ENCODE measurements around the gene TBC1D22A. TPM values are rescaled to one million over a fixed set of nuclear protein-coding genes. Genes with fewer than 3 reads are reported as not detected.

TBC1D22A gene
- polyA plus RNA-seq, 1 donor from 2014 or later, result 9.3 TPM

DNA sequence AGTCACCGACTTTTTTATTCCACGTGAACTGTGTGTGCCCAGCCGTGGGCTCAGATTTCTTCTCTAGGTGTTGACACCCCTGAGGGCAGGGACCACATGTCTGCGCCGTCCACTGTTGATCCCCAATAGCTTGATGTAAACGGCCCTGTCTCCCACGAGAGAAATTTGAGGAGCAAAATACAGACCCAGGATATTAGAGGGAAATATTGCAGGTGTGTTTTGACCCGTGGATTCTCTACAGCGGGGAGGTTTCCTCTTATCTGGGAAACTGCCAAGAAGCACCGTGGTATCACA is 437.5 kb downstream of the TBC1D22A start:
- no peaks in the 10 kb centered on the region for H3K36me3 ChIP-seq (ENCODE audit: insufficient read depth, low read length)
- H3K9me3 ChIP-seq (ENCODE audit: low read length), result no peaks in the 10 kb centered on the region
- no peaks in the 10 kb centered on the region for H4K20me1 ChIP-seq (ENCODE audit: insufficient read depth)
- no peak for TF ChIP-seq TAF1 (IDR thresholded peaks at IDR 0.05; ENCODE audit: low read depth)
- TF ChIP-seq EP300 (conservative IDR thresholded peaks at IDR 0.05; ENCODE audit: poor library complexity, severe bottlenecking), result no peak
- no peak for TF ChIP-seq EZH2 (IDR thresholded peaks at IDR 0.05; ENCODE audit: borderline replicate concordance, insufficient read depth, low read length, poor library complexity, severe bottlenecking)
- TF ChIP-seq MXI1 (conservative IDR thresholded peaks at IDR 0.05; ENCODE audit: poor library complexity, severe bottlenecking), result no peak
- TF ChIP-seq POLR2AphosphoS5 (IDR thresholded peaks at IDR 0.05), result no peak
- no peak for TF ChIP-seq REST (IDR thresholded peaks at IDR 0.05; ENCODE audit: borderline replicate concordance)
- no peak for TF ChIP-seq RAD21 (conservative IDR thresholded peaks at IDR 0.05)
- TF ChIP-seq CTCF (IDR thresholded peaks at IDR 0.05; ENCODE audit: poor library complexity, severe bottlenecking), result no peak
- no peak for TF ChIP-seq SMC3 (conservative IDR thresholded peaks at IDR 0.05; ENCODE audit: poor library complexity)
- H3K4me2 ChIP-seq (ENCODE audit: low read length), result no peak overlapping the region
- H3K79me2 ChIP-seq (replicated peaks; ENCODE audit: insufficient read depth, low read length), result no peaks in the 10 kb centered on the region
- no peak overlapping the region for H3K27ac ChIP-seq (ENCODE audit: low read length)
- H3K9me2 ChIP-seq (ENCODE audit: insufficient read depth, low read length), result no peaks in the 10 kb centered on the region
- no peaks in the 10 kb centered on the region for H3F3A ChIP-seq (ENCODE audit: insufficient read depth, low read length, poor library complexity, severe bottlenecking)
- H3K4me3 ChIP-seq (ENCODE audit: low read length), result no peak overlapping the region
- no peaks in the 10 kb centered on the region for H3K27me3 ChIP-seq (ENCODE audit: insufficient read depth, low read depth, low read length)
- H2AFZ ChIP-seq (ENCODE audit: low read depth, low read length), result no peak overlapping the region
- no peak overlapping the region for H3K9ac ChIP-seq (ENCODE audit: low read length)

DNA sequence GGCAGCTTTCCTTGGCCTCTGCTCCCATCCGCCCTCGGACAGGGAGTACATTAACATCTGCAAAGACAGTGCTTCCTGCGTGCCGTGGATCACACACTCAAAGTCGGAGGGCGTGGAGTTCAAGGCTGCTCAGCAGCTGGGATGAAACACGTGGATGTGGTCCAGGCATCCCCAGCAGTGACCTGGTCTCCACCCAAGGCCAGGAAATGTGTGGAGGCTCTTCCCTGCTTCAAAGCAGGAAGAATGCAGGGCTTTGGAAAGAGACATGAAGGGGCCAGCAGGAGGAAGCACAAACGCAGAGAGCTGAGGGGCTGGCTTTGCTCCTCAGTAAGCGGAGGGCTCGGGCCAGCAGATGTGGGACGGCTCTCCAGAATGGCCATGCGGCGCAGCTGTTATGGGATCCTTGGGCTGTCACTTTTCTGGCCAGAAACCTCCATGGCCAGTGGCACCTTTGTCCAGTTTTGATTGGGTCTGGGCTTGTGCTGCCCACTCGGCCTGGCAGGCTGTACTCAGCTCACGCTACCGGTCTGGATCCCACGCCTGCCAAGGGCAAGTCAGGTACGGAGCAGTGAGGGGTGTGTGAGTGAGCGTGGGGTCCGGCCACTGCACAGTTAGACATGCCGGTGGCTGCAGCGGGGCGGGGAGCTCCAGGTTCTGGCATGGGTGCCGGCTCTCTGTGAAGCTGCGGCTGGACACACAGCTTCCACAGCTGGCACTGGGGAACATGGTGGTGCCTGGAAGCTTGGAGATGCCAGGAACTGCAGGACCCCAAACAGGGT is 438.0 kb downstream of the TBC1D22A start:
- Histone ChIP-seq H3K79me2 (replicated peaks; ENCODE audit: insufficient read depth, low read length) (no peaks in the 10 kb centered on the region), H3K36me3 (ENCODE audit: insufficient read depth, low read length) (no peaks in the 10 kb centered on the region), H4K20me1 (ENCODE audit: insufficient read depth) (no peaks in the 10 kb centered on the region), H3K27ac (ENCODE audit: low read length) (no peak overlapping the region), H3K9me2 (ENCODE audit: insufficient read depth, low read length) (no peaks in the 10 kb centered on the region), H3K4me2 (ENCODE audit: low read length) (no peak overlapping the region), H3K4me3 (ENCODE audit: low read length) (no peak overlapping the region), H3F3A (ENCODE audit: insufficient read depth, low read length, poor library complexity, severe bottlenecking) (no peaks in the 10 kb centered on the region), H3K9me3 (ENCODE audit: low read length) (no peaks in the 10 kb centered on the region), H3K27me3 (ENCODE audit: insufficient read depth, low read depth, low read length) (no peaks in the 10 kb centered on the region), H2AFZ (ENCODE audit: low read depth, low read length) (no peak overlapping the region), H3K9ac (ENCODE audit: low read length) (no peak overlapping the region)
- TF ChIP-seq SMC3 (conservative IDR thresholded peaks at IDR 0.05; ENCODE audit: poor library complexity) (no peak), EP300 (conservative IDR thresholded peaks at IDR 0.05; ENCODE audit: poor library complexity, severe bottlenecking) (no peak), REST (IDR thresholded peaks at IDR 0.05; ENCODE audit: borderline replicate concordance) (no peak), MXI1 (conservative IDR thresholded peaks at IDR 0.05; ENCODE audit: poor library complexity, severe bottlenecking) (no peak)
